Neuronal stem cell (in vitro differentiated cells): ENCODE measurements around the gene CYP3A7.
"Not testable (repeated sequence)": the region's sequence is repeated elsewhere in the genome, so short reads cannot be mapped to it uniquely, and the experiment has no call there.

Source experiments
- DNase-seq: peaks from one replicate; pipeline ENCODE4 v3.0.0-alpha.2; 2013; ENCODE audit warnings: low spot score
- H2AFZ ChIP-seq: one replicate; pipeline ENCODE4 v1.6.1; 2013; ENCODE audit warnings: mild to moderate bottlenecking, low read length, inconsistent platforms
- H2AK5ac ChIP-seq: 2 replicates; pipeline ENCODE4 v1.6.1; 2013; ENCODE audit warnings: low read depth, mild to moderate bottlenecking, inconsistent platforms, low read length, moderate library complexity, mixed read lengths
- H2BK120ac ChIP-seq: 2 replicates; pipeline ENCODE4 v1.6.1; 2013; ENCODE audit warnings: low read depth, mild to moderate bottlenecking, inconsistent platforms, low read length, moderate library complexity, mixed read lengths
- H2BK12ac ChIP-seq: one replicate; pipeline ENCODE4 v1.6.1; 2013; ENCODE audit warnings: low read length, inconsistent platforms
- H2BK15ac ChIP-seq: 2 replicates; pipeline ENCODE4 v1.6.1; 2013; ENCODE audit warnings: mild to moderate bottlenecking, low read length, inconsistent platforms, mixed read lengths
- H2BK5ac ChIP-seq: one replicate; pipeline ENCODE4 v1.6.1; 2013; ENCODE audit warnings: inconsistent platforms, mild to moderate bottlenecking, low read length, moderate library complexity
- H3K14ac ChIP-seq: one replicate; pipeline ENCODE4 v1.6.1; 2013; ENCODE audit warnings: low read length, inconsistent platforms
- H3K18ac ChIP-seq: 2 replicates; pipeline ENCODE4 v1.6.1; 2013; ENCODE audit warnings: low read length, inconsistent platforms
- H3K23ac ChIP-seq: 2 replicates; pipeline ENCODE4 v1.6.1; 2013; ENCODE audit warnings: low read depth, mild to moderate bottlenecking, mixed read lengths, low read length, inconsistent platforms; ENCODE audit not compliant: poor library complexity
- H3K27ac ChIP-seq: replicated peaks from 3 replicates; pipeline ENCODE4 v1.5.1; 2013; ENCODE audit warnings: low read length, inconsistent platforms
- H3K27me3 ChIP-seq, 3 experiments: 2 replicates each; pipeline ENCODE4 v1.6.1; 2013; ENCODE audit warnings: low read length in 3 of 3, mild to moderate bottlenecking in 2 of 3, inconsistent platforms in 1 of 3, low read depth in 1 of 3, mixed read lengths in 1 of 3, moderate library complexity in 1 of 3; ENCODE audit not compliant: control insufficient read depth in 3 of 3, insufficient read depth in 3 of 3
- H3K36me3 ChIP-seq, 2 donors: replicated peaks in 1 of 2; 2 replicates each; pipeline ENCODE4 v1.6.1; 2013; ENCODE audit warnings: low read length in 2 of 2; ENCODE audit not compliant: control insufficient read depth in 2 of 2, insufficient read depth in 2 of 2
- H3K4ac ChIP-seq: 2 replicates; pipeline ENCODE4 v1.6.1; 2013; ENCODE audit warnings: inconsistent platforms, mild to moderate bottlenecking, low read length, moderate library complexity
- H3K4me1 ChIP-seq, 2 donors: 1 replicate in 1 of 2; 2 replicates in 1 of 2; pipeline ENCODE4 v1.6.1; 2013; ENCODE audit warnings: low read length in 2 of 2, low read depth in 1 of 2; ENCODE audit not compliant: control insufficient read depth in 2 of 2, insufficient read depth in 1 of 2
- H3K4me2 ChIP-seq: one replicate; pipeline ENCODE4 v1.6.1; 2013; ENCODE audit warnings: mild to moderate bottlenecking, low read length, inconsistent platforms; ENCODE audit not compliant: insufficient read depth, poor library complexity, severe bottlenecking
- H3K4me3 ChIP-seq, 2 donors: 2 replicates each; pipeline ENCODE4 v1.5.1; 2013; ENCODE audit warnings: low read length in 2 of 2, mild to moderate bottlenecking in 2 of 2, inconsistent platforms in 1 of 2, moderate library complexity in 1 of 2
- H3K79me1 ChIP-seq: one replicate; pipeline ENCODE4 v1.6.1; 2013; ENCODE audit warnings: low read depth, mild to moderate bottlenecking, inconsistent platforms, low read length, moderate library complexity
- H3K9ac ChIP-seq: one replicate; pipeline ENCODE4 v1.6.1; 2013; ENCODE audit warnings: mild to moderate bottlenecking, low read depth, low read length, inconsistent platforms; ENCODE audit not compliant: poor library complexity
- H3K9me3 ChIP-seq, 2 donors: replicated peaks in 1 of 2; 2 replicates each; pipeline versions ENCODE3 to v1.6.1; 2013; ENCODE audit warnings: low read length in 2 of 2, mild to moderate bottlenecking in 2 of 2, inconsistent platforms in 1 of 2, low read depth in 1 of 2, mixed read lengths in 1 of 2, moderate library complexity in 1 of 2; ENCODE audit not compliant: control insufficient read depth in 2 of 2, insufficient read depth in 1 of 2
- H4K8ac ChIP-seq: one replicate; pipeline ENCODE4 v1.6.1; 2013; ENCODE audit warnings: low read depth, mild to moderate bottlenecking, inconsistent platforms, low read length, moderate library complexity
- H4K91ac ChIP-seq: one replicate; pipeline ENCODE4 v1.6.1; 2013; ENCODE audit warnings: low read length, low read depth, mild to moderate bottlenecking, inconsistent platforms; ENCODE audit not compliant: poor library complexity
- WGBS, 2 donors: extraction: QIAGEN DNeasy Blood & Tissue Kit; methylation state at CpG; one replicate each; pipeline ENCODE4 v1.1.7; 2013; ENCODE audit warnings: missing lambda C conversion rate in 2 of 2, mixed read lengths in 1 of 2; ENCODE audit not compliant: insufficient read length in 2 of 2, insufficient replicate concordance in 1 of 2; ENCODE audit errors: extremely low coverage in 2 of 2; 5-methylcytosine and 5-hydroxymethylcytosine counted together

Gene CYP3A7

DNA sequence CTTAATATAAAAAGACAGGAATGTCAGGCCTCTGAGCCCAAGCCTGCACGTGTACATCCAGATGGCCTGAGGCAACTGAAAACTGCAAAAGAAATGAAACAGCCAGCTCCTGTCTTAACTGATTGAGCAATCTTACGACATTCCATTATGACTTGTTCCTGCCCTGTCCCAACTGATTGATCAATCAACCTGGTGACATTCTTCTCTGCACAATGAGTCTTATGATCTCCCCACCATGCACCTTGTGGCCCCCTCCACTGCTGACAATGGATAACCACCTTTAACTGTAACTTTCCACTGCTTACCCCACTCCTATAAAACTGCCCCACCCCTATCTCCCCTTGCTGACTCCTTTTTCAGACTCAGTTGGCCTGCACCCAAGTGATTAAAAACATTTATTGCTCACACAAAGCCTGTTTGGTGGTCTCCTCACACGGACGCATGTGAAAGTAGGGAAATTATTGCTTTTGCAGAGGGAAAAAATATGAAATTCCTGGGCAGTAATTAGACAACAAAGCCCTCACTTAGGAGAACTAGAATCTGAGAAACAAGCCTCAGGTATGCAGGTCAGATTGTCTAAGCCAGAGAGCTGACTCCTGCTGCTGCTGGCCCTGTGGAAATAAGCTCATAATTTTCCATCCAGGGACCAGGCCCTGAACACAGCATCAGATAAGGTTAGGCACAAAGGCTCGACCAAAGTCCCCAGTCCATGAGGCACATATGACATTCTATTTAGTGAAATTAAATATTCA lies 5.3 kb downstream of the CYP3A7 start:
- H3K9me3 ChIP-seq: no peaks in the 10 kb centered on the region
- H2BK5ac ChIP-seq: no peak overlapping the region
- H3K4me2 ChIP-seq: no peak overlapping the region
- H3K23ac ChIP-seq: no peak overlapping the region
- no peak overlapping the region for H3K14ac ChIP-seq
- no peak for DNase-seq
- H3K79me1 ChIP-seq: no peaks in the 10 kb centered on the region
- no peak overlapping the region for H3K4ac ChIP-seq
- H2BK12ac ChIP-seq: no peak overlapping the region
- H3K9ac ChIP-seq: no peak overlapping the region
- H3K27me3 ChIP-seq: no peaks in the 10 kb centered on the region
- WGBS, 2 donors: no CpG with 5 or more reads among the region's 5 CpGs
- no peak overlapping the region for H2BK15ac ChIP-seq
- H3K18ac ChIP-seq: no peak overlapping the region
- no peaks in the 10 kb centered on the region for H3K36me3 ChIP-seq
- H2AK5ac ChIP-seq: no peak overlapping the region
- H2AFZ ChIP-seq: no peak overlapping the region
- H4K8ac ChIP-seq: no peak overlapping the region
- no peak overlapping the region for H3K27ac ChIP-seq
- H3K4me3 ChIP-seq: no peak overlapping the region
- H4K91ac ChIP-seq: no peak overlapping the region
- no peaks in the 10 kb centered on the region for H3K4me1 ChIP-seq
- no peak overlapping the region for H2BK120ac ChIP-seq

DNA sequence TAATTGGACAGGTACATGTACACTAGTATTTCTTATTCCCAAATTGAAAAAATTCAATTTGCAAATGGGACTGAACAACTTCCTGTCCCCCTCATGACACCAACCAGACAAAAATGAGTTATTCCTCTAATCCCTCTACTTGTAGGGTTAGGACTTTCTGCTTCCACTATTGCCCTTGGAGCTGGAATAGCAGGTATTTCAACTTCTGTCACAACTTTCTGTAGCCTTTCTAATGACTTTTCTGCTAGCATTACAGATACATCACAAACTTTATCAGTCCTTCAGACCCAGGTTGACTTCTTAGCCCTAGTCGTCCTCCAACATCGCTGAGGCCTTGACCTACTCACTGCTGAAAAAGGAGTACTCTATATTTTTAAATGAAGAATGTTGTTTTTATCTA lies 6.4 kb downstream of the CYP3A7 start:
- WGBS, 2 donors: no CpG with 5 or more reads among the region's 2 CpGs
- Histone ChIP-seq H3K4me3 (no peak overlapping the region), H3K18ac (no peak overlapping the region), H3K4ac (no peak overlapping the region), H3K9ac (no peak overlapping the region), H4K8ac (no peak overlapping the region), H3K14ac (no peak overlapping the region), H4K91ac (no peak overlapping the region), H3K9me3 (no peaks in the 10 kb centered on the region), H2BK12ac (no peak overlapping the region), H3K4me1 (no peaks in the 10 kb centered on the region), H3K27me3 (no peaks in the 10 kb centered on the region), H2BK120ac (no peak overlapping the region), H2AK5ac (no peak overlapping the region), H3K23ac (no peak overlapping the region), H2BK15ac (no peak overlapping the region), H3K79me1 (no peaks in the 10 kb centered on the region), H2AFZ (no peak overlapping the region), H2BK5ac (no peak overlapping the region), H3K4me2 (no peak overlapping the region), H3K27ac (no peak overlapping the region), H3K36me3 (no peaks in the 10 kb centered on the region)
- no peak for DNase-seq

DNA sequence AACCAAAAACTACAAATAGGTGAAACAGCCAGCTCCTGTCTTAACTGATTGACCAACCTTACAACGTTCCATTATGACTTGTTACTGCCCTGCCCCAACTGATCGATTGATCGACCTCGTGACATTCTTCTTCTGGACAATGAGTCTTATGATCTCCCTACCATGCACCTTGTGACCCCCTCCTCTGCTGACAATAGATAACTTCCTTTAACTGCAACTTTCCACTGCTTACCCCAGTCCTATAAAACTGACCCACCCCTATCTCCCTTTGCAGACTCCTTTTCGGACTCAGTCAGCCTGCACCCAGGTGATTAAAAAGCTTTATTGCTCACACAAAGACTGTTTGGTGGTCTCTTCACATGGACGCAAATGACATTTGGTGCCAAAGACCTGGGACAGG lies 11.8 kb downstream of the CYP3A7 start:
- WGBS, 2 donors: no CpG with 5 or more reads among the region's 6 CpGs
- H2BK12ac ChIP-seq: not testable (repeated sequence)

DNA sequence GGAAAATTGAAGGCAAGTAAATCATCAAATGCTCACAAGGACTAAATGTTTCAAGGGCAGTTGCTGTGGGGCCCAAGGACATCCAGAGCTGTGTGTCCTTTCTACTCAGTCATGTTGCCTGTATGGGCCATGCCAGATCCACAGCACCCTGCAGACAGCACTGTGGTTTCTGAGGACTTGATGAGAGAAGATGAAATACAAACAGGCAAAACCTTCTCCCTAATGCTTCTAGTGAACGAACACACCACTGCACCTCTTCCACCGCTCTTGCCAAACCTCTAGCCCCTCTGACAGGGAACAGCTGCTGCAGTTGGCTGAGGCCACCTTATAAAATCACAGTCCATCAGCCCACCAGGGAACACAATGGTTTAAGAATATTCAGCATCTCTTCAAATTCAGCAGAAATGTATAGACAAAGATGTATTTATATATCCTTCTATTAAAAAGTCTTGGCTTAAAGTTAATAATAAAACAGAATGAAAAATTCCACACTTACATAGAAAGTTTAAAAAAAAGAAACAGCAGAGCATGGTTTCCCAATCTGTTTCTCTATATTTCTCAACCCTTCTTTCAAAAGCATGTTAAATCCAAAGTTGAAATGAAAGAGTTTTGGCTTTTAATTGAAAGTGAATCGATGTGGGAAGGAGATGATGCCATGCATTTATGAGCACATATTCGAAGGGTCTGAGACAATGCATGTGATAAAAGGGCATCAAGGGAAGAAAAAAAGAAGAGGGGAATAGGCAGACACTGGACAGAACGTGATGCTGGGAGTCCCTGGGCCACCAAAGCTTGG lies 14.0 kb downstream of the CYP3A7 start:
- Histone ChIP-seq H2BK120ac (no peak overlapping the region), H2AK5ac (no peak overlapping the region), H3K27me3 (no peaks in the 10 kb centered on the region), H3K18ac (no peak overlapping the region), H3K9ac (no peak overlapping the region), H2AFZ (no peak overlapping the region), H3K27ac (no peak overlapping the region), H4K8ac (no peak overlapping the region), H3K36me3 (no peaks in the 10 kb centered on the region), H2BK12ac (no peak overlapping the region), H3K4me1 (no peaks in the 10 kb centered on the region), H3K23ac (no peak overlapping the region), H3K9me3 (peaks cover 0 to 2% of the 10 kb centered on the region in 2 donors), H3K79me1 (no peaks in the 10 kb centered on the region), H3K4me2 (no peak overlapping the region), H2BK15ac (no peak overlapping the region), H3K4me3 (no peak overlapping the region), H3K4ac (no peak overlapping the region), H3K14ac (no peak overlapping the region), H4K91ac (no peak overlapping the region), H2BK5ac (no peak overlapping the region)
- DNase-seq: no peak
- no CpG with 5 or more reads among the region's 5 CpGs for WGBS, 2 donors

More for the DNA sequence above, 11.8 kb downstream of the CYP3A7 start:
- not testable (repeated sequence) for H3K4me2 ChIP-seq, H3K14ac ChIP-seq, H3K36me3 ChIP-seq, H2AFZ ChIP-seq, DNase-seq, H4K91ac ChIP-seq, H3K4me1 ChIP-seq, H3K27ac ChIP-seq, H4K8ac ChIP-seq, H3K23ac ChIP-seq, H2AK5ac ChIP-seq, H3K9ac ChIP-seq, H3K4ac ChIP-seq, H3K9me3 ChIP-seq, H2BK15ac ChIP-seq, H3K79me1 ChIP-seq, H2BK120ac ChIP-seq, H3K4me3 ChIP-seq, H3K18ac ChIP-seq, H3K27me3 ChIP-seq, H2BK5ac ChIP-seq
